ENCODE measurements around the gene CHERP.

DNA sequence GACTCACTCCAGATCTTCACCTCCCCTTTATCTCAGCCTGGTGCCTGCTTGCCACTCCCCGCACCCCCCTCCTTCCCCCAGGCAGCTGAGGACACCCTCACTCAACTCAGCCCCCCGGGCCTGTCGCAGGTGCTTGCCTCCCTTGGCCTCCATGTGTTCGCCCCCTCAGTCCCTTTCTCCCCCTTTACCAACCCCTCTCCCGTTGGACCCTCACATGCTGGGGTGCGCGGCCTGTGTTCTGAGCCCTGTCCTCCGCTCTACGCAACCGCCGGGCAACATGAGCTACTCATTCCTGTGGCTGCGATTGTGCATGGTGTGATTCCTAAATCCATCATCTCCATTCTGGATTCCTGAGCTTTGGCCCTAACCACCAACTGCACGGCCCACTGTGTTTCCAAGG, 5.1 kb downstream of the CHERP start:
- TF ChIP-seq, protein P1, sequence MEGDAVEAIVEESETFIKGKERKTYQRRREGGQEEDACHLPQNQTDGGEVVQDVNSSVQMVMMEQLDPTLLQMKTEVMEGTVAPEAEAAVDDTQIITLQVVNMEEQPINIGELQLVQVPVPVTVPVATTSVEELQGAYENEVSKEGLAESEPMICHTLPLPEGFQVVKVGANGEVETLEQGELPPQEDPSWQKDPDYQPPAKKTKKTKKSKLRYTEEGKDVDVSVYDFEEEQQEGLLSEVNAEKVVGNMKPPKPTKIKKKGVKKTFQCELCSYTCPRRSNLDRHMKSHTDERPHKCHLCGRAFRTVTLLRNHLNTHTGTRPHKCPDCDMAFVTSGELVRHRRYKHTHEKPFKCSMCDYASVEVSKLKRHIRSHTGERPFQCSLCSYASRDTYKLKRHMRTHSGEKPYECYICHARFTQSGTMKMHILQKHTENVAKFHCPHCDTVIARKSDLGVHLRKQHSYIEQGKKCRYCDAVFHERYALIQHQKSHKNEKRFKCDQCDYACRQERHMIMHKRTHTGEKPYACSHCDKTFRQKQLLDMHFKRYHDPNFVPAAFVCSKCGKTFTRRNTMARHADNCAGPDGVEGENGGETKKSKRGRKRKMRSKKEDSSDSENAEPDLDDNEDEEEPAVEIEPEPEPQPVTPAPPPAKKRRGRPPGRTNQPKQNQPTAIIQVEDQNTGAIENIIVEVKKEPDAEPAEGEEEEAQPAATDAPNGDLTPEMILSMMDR (conservative IDR thresholded peaks at IDR 0.05), result no peak
- TF ChIP-seq ZFX (IDR thresholded peaks at IDR 0.05), result no peak
